Fibroblast of lung (primary cell): Measurements from ENCODE around the gene SLF1. TPM values are rescaled to one million over a fixed set of nuclear protein-coding genes. Genes with fewer than 3 reads are reported as not detected.

ENCODE experiments used
- DNase-seq, 2 donors: peaks; one replicate each; pipeline versions ENCODE4 v3.0.0 to v3.0.0-alpha.2; 2010; ENCODE audit warnings: low read depth in 2 of 2
- H2AFZ ChIP-seq: 2 replicates; pipeline ENCODE4 v1.5.1; 2012; ENCODE audit warnings: low read length, control low read depth, inconsistent platforms
- H3K27ac ChIP-seq: 2 replicates; pipeline ENCODE4 v1.5.1; 2011; ENCODE audit warnings: low read length, control low read depth; ENCODE audit not compliant: insufficient read depth
- H3K27me3 ChIP-seq: 2 replicates; pipeline ENCODE4 v1.5.1; 2011; ENCODE audit warnings: mild to moderate bottlenecking, low read length; ENCODE audit not compliant: control insufficient read depth, insufficient read depth
- H3K36me3 ChIP-seq: 2 replicates; pipeline ENCODE4 v1.5.1; 2011; ENCODE audit warnings: low read length; ENCODE audit not compliant: control insufficient read depth, insufficient read depth
- H3K4me1 ChIP-seq: 2 replicates; pipeline ENCODE4 v1.5.1; 2011; ENCODE audit warnings: low read length; ENCODE audit not compliant: control insufficient read depth, insufficient read depth; ENCODE audit errors: extremely low read depth
- H3K4me2 ChIP-seq: 2 replicates; pipeline ENCODE4 v1.5.1; 2011; ENCODE audit warnings: low read length, control low read depth; ENCODE audit not compliant: insufficient read depth; ENCODE audit errors: extremely low read depth
- H3K4me3 ChIP-seq, 4 experiments: fragments of 200-600 bp in 1 of 4; sonication (generic) in 1 of 4; replicated peaks in 1 of 4; 2 replicates each; pipeline ENCODE4 v1.5.1; 2011 to 2016; ENCODE audit warnings: low read length in 4 of 4, low read depth in 3 of 4, mild to moderate bottlenecking in 3 of 4, control low read depth in 2 of 4, inconsistent platforms in 1 of 4, mixed read lengths in 1 of 4; ENCODE audit not compliant: insufficient read depth in 1 of 4; ENCODE audit errors: control extremely low read depth in 1 of 4
- H3K79me2 ChIP-seq: 2 replicates; pipeline ENCODE4 v1.5.1; 2012; ENCODE audit warnings: mild to moderate bottlenecking, low read length, inconsistent platforms; ENCODE audit not compliant: control insufficient read depth, insufficient read depth
- H3K9ac ChIP-seq: 2 replicates; pipeline ENCODE4 v1.5.1; 2011; ENCODE audit warnings: mild to moderate bottlenecking, low read length, control low read depth; ENCODE audit not compliant: insufficient read depth
- H3K9me3 ChIP-seq: 2 replicates; pipeline ENCODE4 v1.5.1; 2012; ENCODE audit warnings: low read depth, low read length; ENCODE audit not compliant: control insufficient read depth, insufficient read depth
- H4K20me1 ChIP-seq: 2 replicates; pipeline ENCODE4 v1.5.1; 2011; ENCODE audit warnings: low read length; ENCODE audit not compliant: control insufficient read depth, insufficient read depth; ENCODE audit errors: extremely low read depth
- CTCF ChIP-seq, 2 donors: IDR thresholded peaks in 1 of 2; conservative IDR thresholded peaks in 1 of 2; 1 replicate in 1 of 2; 2 replicates in 1 of 2; pipeline ENCODE4 v1.5.1; 2011 to 2012; ENCODE audit warnings: low read length in 2 of 2, control low read depth in 1 of 2, inconsistent platforms in 1 of 2, low read depth in 1 of 2, mild to moderate bottlenecking in 1 of 2
- EZH2 ChIP-seq: IDR thresholded peaks from 2 replicates; pipeline ENCODE4 v1.5.1; 2012; ENCODE audit warnings: low read length, control low read depth, mild to moderate bottlenecking; ENCODE audit errors: missing control alignments
- polyA plus RNA-seq, 2 donors: library from polyadenylated mRNA; depleted of rRNA in 1 of 2; stranded (reverse) in 1 of 2; unstranded in 1 of 2; fragments of >200 nt; gene quantifications; 2 replicates each; pipeline ENCODE4 v1.2.1, GENCODE V29; 2011 to 2012; ENCODE audit warnings: missing spikeins in 1 of 2
- total RNA-seq: library from RNA; depleted of rRNA; stranded (reverse); fragments of >200 nt; gene quantifications from 2 replicates; pipeline ENCODE4 v1.2.1, GENCODE V29; 2014

SLF1 gene
- total and polyA plus RNA-seq, 2 donors (not counting 1 experiment from before 2014, with no cell fraction given), result 3.1 to 4.5 TPM

- H4K20me1 ChIP-seq, result no peaks in the 10 kb centered on the region
- no peaks in the 10 kb centered on the region for H3K4me1 ChIP-seq
- no peak overlapping the region for H2AFZ ChIP-seq
- H3K4me3 ChIP-seq, result no peak overlapping the region
- no peaks in the 10 kb centered on the region for H3K36me3 ChIP-seq
- no peak for DNase-seq
- H3K27me3 ChIP-seq, result no peaks in the 10 kb centered on the region
- no peaks in the 10 kb centered on the region for H3K9me3 ChIP-seq
- no peak overlapping the region for H3K4me2 ChIP-seq
- TF ChIP-seq CTCF (conservative IDR thresholded peaks at IDR 0.05 in 1 of 2, IDR thresholded peaks at IDR 0.05 in 1 of 2; ENCODE audit: low read depth in 1 of 2, low read length in 2 of 2), result no peak
- no peak for TF ChIP-seq EZH2
- no peak overlapping the region for H3K27ac ChIP-seq
- H3K9ac ChIP-seq, result no peak overlapping the region
- no peaks in the 10 kb centered on the region for H3K79me2 ChIP-seq
These were observed 97.3 kb downstream of the SLF1 start for GRCh38 chr5:94715768-94716167.

DNA sequence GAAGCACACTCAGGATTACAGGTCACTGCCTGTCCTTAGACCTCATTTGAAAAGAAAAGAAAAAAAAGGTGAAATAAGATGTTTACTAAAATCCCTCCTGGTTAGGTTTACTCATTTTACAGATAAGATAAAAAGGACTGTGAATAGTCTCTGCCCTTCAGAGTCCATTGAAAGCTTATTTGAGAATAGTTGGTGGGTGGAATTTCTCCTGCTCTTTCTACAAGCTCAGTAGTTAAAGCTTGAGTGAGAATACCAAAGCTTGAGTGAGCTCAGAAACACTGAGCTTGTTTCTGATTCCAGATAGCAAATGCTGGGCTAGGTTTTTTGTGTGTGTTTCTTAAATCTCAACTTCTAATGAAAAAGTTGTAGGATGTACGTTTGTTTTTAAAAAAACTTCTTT, 106.7 kb downstream of the SLF1 start:
- Histone ChIP-seq H3K9ac (no peak overlapping the region), H3K9me3 (no peaks in the 10 kb centered on the region), H3K27me3 (no peaks in the 10 kb centered on the region), H3K36me3 (no peaks in the 10 kb centered on the region), H3K27ac (no peak overlapping the region), H3K4me3 (no peak overlapping the region), H3K4me1 (no peaks in the 10 kb centered on the region), H3K79me2 (no peaks in the 10 kb centered on the region), H3K4me2 (no peak overlapping the region), H4K20me1 (no peaks in the 10 kb centered on the region), H2AFZ (no peak overlapping the region)
- no peak for TF ChIP-seq CTCF (conservative IDR thresholded peaks at IDR 0.05 in 1 of 2, IDR thresholded peaks at IDR 0.05 in 1 of 2; ENCODE audit: low read depth in 1 of 2, low read length in 2 of 2)
- no peak for TF ChIP-seq EZH2
- peak in 1 of 2 donors; percentile 8 for DNase-seq

DNA sequence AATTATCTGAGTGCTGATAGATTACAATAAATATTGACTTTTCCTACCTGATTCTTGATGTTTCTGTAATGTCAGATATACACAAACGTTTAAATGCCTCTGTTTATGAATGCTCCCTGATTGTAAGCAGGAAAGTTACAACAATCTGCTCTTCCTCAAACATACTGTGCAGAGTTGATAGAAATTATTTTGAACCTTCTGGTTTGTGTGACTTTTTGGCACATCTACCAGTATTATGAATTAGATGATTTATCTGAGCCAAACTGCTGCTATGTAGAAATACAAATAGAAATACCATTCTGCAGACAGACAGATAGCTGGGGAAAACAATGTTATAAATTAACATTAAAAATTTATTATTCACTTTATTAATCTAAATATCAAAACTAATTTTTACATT, 113.0 kb downstream of the SLF1 start:
- no peaks in the 10 kb centered on the region for H3K4me1 ChIP-seq
- no peak overlapping the region for H3K4me3 ChIP-seq
- H2AFZ ChIP-seq, result no peak overlapping the region
- no peak for DNase-seq
- H4K20me1 ChIP-seq, result no peaks in the 10 kb centered on the region
- no peak overlapping the region for H3K9ac ChIP-seq
- no peaks in the 10 kb centered on the region for H3K79me2 ChIP-seq
- H3K9me3 ChIP-seq, result no peaks in the 10 kb centered on the region
- no peaks in the 10 kb centered on the region for H3K36me3 ChIP-seq
- no peak overlapping the region for H3K4me2 ChIP-seq
- H3K27me3 ChIP-seq, result no peaks in the 10 kb centered on the region
- H3K27ac ChIP-seq, result no peak overlapping the region
- TF ChIP-seq CTCF (conservative IDR thresholded peaks at IDR 0.05 in 1 of 2, IDR thresholded peaks at IDR 0.05 in 1 of 2; ENCODE audit: low read depth in 1 of 2, low read length in 2 of 2), result no peak
- TF ChIP-seq EZH2, result no peak
